Trophoblast cell (in vitro differentiated cells and primary cell): ENCODE results near the gene HACE1.
"Not testable (repeated sequence)": the region's sequence is repeated elsewhere in the genome, so short reads cannot be mapped to it uniquely, and the experiment has no call there.

Source experiments
- DNase-seq, 2 donors: peaks; one replicate each; pipeline ENCODE4 v3.0.0-alpha.2; 2016
- H2AFZ ChIP-seq: 2 replicates; pipeline ENCODE4 v1.6.1; 2013; ENCODE audit warnings: low read length, moderate library complexity, mild to moderate bottlenecking; ENCODE audit not compliant: insufficient read depth, poor library complexity
- H2AK5ac ChIP-seq: 2 replicates; pipeline ENCODE4 v1.6.1; 2013; ENCODE audit warnings: mild to moderate bottlenecking, low read length
- H2BK120ac ChIP-seq: 2 replicates; pipeline ENCODE4 v1.6.1; 2013; ENCODE audit warnings: low read length, mild to moderate bottlenecking, moderate library complexity; ENCODE audit not compliant: insufficient read depth, poor library complexity
- H2BK12ac ChIP-seq: 2 replicates; pipeline ENCODE4 v1.6.1; 2013; ENCODE audit warnings: mild to moderate bottlenecking, low read length, moderate library complexity
- H2BK5ac ChIP-seq: 2 replicates; pipeline ENCODE4 v1.6.1; 2013; ENCODE audit warnings: low read length, low read depth, moderate library complexity, mild to moderate bottlenecking; ENCODE audit not compliant: poor library complexity
- H3K14ac ChIP-seq: 2 replicates; pipeline ENCODE4 v1.6.1; 2013; ENCODE audit warnings: mild to moderate bottlenecking, low read length
- H3K18ac ChIP-seq: 2 replicates; pipeline ENCODE4 v1.6.1; 2013; ENCODE audit warnings: mild to moderate bottlenecking, low read length
- H3K23ac ChIP-seq: 2 replicates; pipeline ENCODE4 v1.6.1; 2013; ENCODE audit warnings: low read length
- H3K27ac ChIP-seq: 2 replicates; pipeline ENCODE4 v1.5.1; 2013; ENCODE audit warnings: low read depth, mild to moderate bottlenecking, inconsistent platforms, low read length, moderate library complexity
- H3K27me3 ChIP-seq: 2 replicates; pipeline ENCODE4 v1.6.1; 2013; ENCODE audit warnings: inconsistent platforms, mild to moderate bottlenecking, low read length, moderate library complexity; ENCODE audit not compliant: insufficient read depth
- H3K36me3 ChIP-seq, 2 experiments: 1 replicate in 1 of 2; 2 replicates in 1 of 2; pipeline ENCODE4 v1.6.1; 2013; ENCODE audit warnings: low read length in 2 of 2, mild to moderate bottlenecking in 2 of 2, moderate library complexity in 1 of 2; ENCODE audit not compliant: insufficient read depth in 2 of 2, control insufficient read depth in 1 of 2
- H3K4ac ChIP-seq: 2 replicates; pipeline ENCODE4 v1.6.1; 2013; ENCODE audit warnings: low read depth, mild to moderate bottlenecking, low read length, moderate library complexity
- H3K4me1 ChIP-seq, 2 experiments: 1 replicate in 1 of 2; 2 replicates in 1 of 2; pipeline ENCODE4 v1.6.1; 2013; ENCODE audit warnings: low read length in 2 of 2, mild to moderate bottlenecking in 2 of 2, moderate library complexity in 1 of 2; ENCODE audit not compliant: insufficient read depth in 2 of 2, control insufficient read depth in 1 of 2
- H3K4me2 ChIP-seq: 2 replicates; pipeline ENCODE4 v1.6.1; 2013; ENCODE audit warnings: inconsistent platforms, mild to moderate bottlenecking, low read length, moderate library complexity
- H3K4me3 ChIP-seq: 2 replicates; pipeline ENCODE4 v1.5.1; 2013; ENCODE audit warnings: mild to moderate bottlenecking, low read depth, low read length, inconsistent platforms
- H3K79me1 ChIP-seq: one replicate; pipeline ENCODE4 v1.6.1; 2013; ENCODE audit warnings: low read length
- H3K79me2 ChIP-seq: 2 replicates; pipeline ENCODE4 v1.6.1; 2013; ENCODE audit warnings: low read length, mild to moderate bottlenecking; ENCODE audit not compliant: control insufficient read depth, insufficient read depth, poor library complexity
- H3K9ac ChIP-seq: 2 replicates; pipeline ENCODE4 v1.6.1; 2013; ENCODE audit warnings: mild to moderate bottlenecking, low read length
- H3K9me3 ChIP-seq: 2 replicates; pipeline ENCODE4 v1.6.1; 2013; ENCODE audit warnings: low read depth, mild to moderate bottlenecking, control low read depth, inconsistent platforms, low read length; ENCODE audit not compliant: insufficient read depth
- H4K12ac ChIP-seq: 2 replicates; pipeline ENCODE4 v1.6.1; 2013; ENCODE audit warnings: low read depth, mild to moderate bottlenecking, low read length, moderate library complexity
- H4K8ac ChIP-seq: 2 replicates; pipeline ENCODE4 v1.6.1; 2013; ENCODE audit warnings: low read depth, mild to moderate bottlenecking, low read length, moderate library complexity
- H4K91ac ChIP-seq: one replicate; pipeline ENCODE4 v1.6.1; 2013; ENCODE audit warnings: low read depth, mild to moderate bottlenecking, low read length, moderate library complexity
- WGBS: extraction: QIAGEN DNeasy Blood & Tissue Kit; methylation state at CpG from one replicate; pipeline ENCODE4 v1.1.7; 2013; ENCODE audit warnings: missing lambda C conversion rate; ENCODE audit not compliant: insufficient read length, insufficient coverage; ENCODE audit errors: extremely low coverage; 5-methylcytosine and 5-hydroxymethylcytosine counted together

HACE1 gene

DNA sequence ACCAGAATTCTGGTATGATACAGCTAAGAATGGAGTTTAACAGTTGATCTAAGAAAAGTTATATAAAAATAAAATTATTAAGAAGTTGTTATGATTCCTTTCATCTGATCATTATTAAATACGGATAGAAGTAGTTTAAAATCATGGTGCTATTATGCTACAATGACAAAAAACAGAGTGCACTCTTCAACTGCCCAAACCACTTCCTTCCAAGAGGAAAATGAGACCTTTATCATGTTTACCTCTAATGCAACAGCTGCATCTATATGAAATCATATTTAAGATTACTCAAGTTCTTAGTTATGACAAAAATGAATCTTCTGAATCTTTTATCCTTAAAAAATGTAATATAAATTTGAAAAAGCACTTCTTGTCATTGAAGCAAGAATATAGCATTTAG is 31.2 kb downstream of the HACE1 start:
- no peaks in the 10 kb centered on the region for H3K79me1 ChIP-seq
- no peak overlapping the region for H3K4ac ChIP-seq
- H3K27me3 ChIP-seq: no peaks in the 10 kb centered on the region
- H2BK12ac ChIP-seq: no peak overlapping the region
- no peak overlapping the region for H3K27ac ChIP-seq
- H3K23ac ChIP-seq: no peak overlapping the region
- H3K4me3 ChIP-seq: no peak overlapping the region
- no peak overlapping the region for H3K9ac ChIP-seq
- no peak overlapping the region for H3K4me2 ChIP-seq
- no CpG with 5 or more reads among the region's 1 CpG for WGBS
- no peak overlapping the region for H3K14ac ChIP-seq
- peaks cover 7 to 9% of the 10 kb centered on the region in 2 experiments for H3K36me3 ChIP-seq
- DNase-seq: no peak
- no peaks in the 10 kb centered on the region for H3K79me2 ChIP-seq
- no peak overlapping the region for H2AK5ac ChIP-seq
- H2BK120ac ChIP-seq: no peak overlapping the region
- no peaks in the 10 kb centered on the region for H3K4me1 ChIP-seq
- no peak overlapping the region for H2AFZ ChIP-seq
- no peak overlapping the region for H4K91ac ChIP-seq
- no peak overlapping the region for H4K12ac ChIP-seq
- H4K8ac ChIP-seq: no peak overlapping the region
- H3K9me3 ChIP-seq: peaks cover 3% of the 10 kb centered on the region
- no peak overlapping the region for H3K18ac ChIP-seq
- no peak overlapping the region for H2BK5ac ChIP-seq

DNA sequence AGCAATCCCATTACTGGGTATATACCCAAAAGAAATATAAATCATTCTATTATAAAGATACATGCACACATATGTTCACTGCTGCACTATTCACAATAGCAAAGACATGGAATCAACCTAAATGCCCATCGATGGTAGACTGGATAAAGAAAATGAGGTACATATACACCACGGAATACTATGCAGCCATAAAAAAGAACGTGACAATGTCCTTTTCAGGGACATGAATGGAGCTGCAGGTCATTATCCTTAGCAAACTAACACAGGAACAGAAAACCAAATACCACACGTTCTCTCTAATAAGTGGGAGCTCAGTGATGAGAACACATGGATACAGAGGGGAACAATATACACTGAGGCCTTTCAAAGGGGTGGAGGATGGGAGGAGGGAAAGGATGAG is 38.9 kb downstream of the HACE1 start:
- not testable (repeated sequence) for H2BK12ac ChIP-seq, H3K9ac ChIP-seq
- whole genome bisulfite sequencing: no CpG with 5 or more reads among the region's 4 CpGs

DNA sequence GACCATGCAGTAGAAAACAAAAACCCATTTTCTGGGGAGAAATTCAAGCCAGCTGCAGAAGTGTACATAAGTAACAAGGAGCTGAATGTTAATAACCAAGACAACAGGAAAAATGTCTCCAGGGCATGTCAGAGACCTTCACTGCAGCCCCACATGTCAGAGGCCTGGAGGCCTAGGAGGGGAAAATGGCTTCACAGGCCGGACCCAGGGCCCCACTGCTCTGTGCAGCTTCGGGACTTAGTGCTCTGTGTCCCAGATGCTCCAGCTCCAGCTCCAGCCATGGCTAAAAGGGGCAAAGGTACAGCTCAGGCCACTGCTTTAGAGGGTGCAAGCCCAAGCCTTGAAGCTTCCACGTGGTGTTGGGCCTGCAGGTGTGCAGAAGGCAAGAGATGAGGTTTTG is 43.6 kb downstream of the HACE1 start:
- H3K4me1 ChIP-seq: no peaks in the 10 kb centered on the region
- no peak overlapping the region for H4K8ac ChIP-seq
- H3K27me3 ChIP-seq: no peaks in the 10 kb centered on the region
- H3K79me1 ChIP-seq: no peaks in the 10 kb centered on the region
- H3K27ac ChIP-seq: no peak overlapping the region
- no peak overlapping the region for H2BK5ac ChIP-seq
- H4K91ac ChIP-seq: no peak overlapping the region
- H3K79me2 ChIP-seq: no peaks in the 10 kb centered on the region
- H4K12ac ChIP-seq: no peak overlapping the region
- H2BK12ac ChIP-seq: no peak overlapping the region
- no peak overlapping the region for H2AK5ac ChIP-seq
- no peak overlapping the region for H2BK120ac ChIP-seq
- no peak overlapping the region for H3K4me3 ChIP-seq
- no peak overlapping the region for H3K9ac ChIP-seq
- H3K23ac ChIP-seq: no peak overlapping the region
- no peaks in the 10 kb centered on the region for H3K9me3 ChIP-seq
- no peak overlapping the region for H3K4ac ChIP-seq
- no peak overlapping the region for H3K14ac ChIP-seq
- DNase-seq: no peak
- H3K18ac ChIP-seq: no peak overlapping the region
- H2AFZ ChIP-seq: no peak overlapping the region
- no CpG with 5 or more reads among the region's 3 CpGs for WGBS
- peaks cover 0 to 5% of the 10 kb centered on the region in 2 experiments for H3K36me3 ChIP-seq
- H3K4me2 ChIP-seq: no peak overlapping the region

More for the DNA sequence above, 38.9 kb downstream of the HACE1 start:
- not testable (repeated sequence) for H3K27me3 ChIP-seq, H2BK5ac ChIP-seq, DNase-seq, H3K36me3 ChIP-seq, H3K18ac ChIP-seq, H2BK120ac ChIP-seq, H4K91ac ChIP-seq, H3K4me3 ChIP-seq, H3K79me1 ChIP-seq, H2AFZ ChIP-seq, H3K23ac ChIP-seq, H3K4ac ChIP-seq, H4K8ac ChIP-seq, H2AK5ac ChIP-seq, H3K14ac ChIP-seq, H4K12ac ChIP-seq, H3K9me3 ChIP-seq, H3K27ac ChIP-seq, H3K79me2 ChIP-seq, H3K4me2 ChIP-seq, H3K4me1 ChIP-seq

DNA sequence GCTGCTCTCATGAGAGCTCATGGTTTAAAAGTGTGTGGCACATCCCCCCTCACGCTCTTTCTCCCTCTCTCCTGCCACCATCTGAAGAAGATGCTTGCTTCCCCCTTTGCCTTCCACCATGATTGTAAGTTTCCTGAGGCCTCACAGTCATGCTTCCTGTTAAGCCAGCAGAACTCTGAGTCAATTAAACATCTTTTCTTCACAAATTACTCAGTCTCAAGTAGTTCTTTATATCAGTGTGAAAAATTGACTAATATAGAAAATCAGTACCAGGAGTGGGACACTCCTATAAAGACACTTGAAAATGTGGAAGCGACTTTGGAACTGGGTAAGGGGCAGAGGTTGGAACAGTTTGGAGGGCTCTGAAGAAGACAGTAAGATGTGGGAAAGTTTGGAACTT is 45.0 kb downstream of the HACE1 start:
- Histone ChIP-seq H2BK5ac (no peak overlapping the region), H3K14ac (no peak overlapping the region), H3K4me3 (no peak overlapping the region), H3K4me2 (no peak overlapping the region), H4K12ac (no peak overlapping the region), H2AFZ (no peak overlapping the region), H4K91ac (no peak overlapping the region), H3K9me3 (no peaks in the 10 kb centered on the region), H3K4ac (no peak overlapping the region), H3K36me3 (peaks cover 0 to 5% of the 10 kb centered on the region in 2 experiments), H4K8ac (no peak overlapping the region), H3K79me1 (no peaks in the 10 kb centered on the region), H2BK12ac (no peak overlapping the region), H3K18ac (no peak overlapping the region), H3K9ac (no peak overlapping the region), H3K79me2 (no peaks in the 10 kb centered on the region), H3K4me1 (no peaks in the 10 kb centered on the region), H3K27me3 (no peaks in the 10 kb centered on the region), H2BK120ac (no peak overlapping the region), H3K27ac (no peak overlapping the region), H2AK5ac (no peak overlapping the region), H3K23ac (no peak overlapping the region)
- no peak for DNase-seq
- WGBS: no CpG with 5 or more reads among the region's 2 CpGs
